HL-60 (cell line): ENCODE results near the gene OR2A12.

Experiments used
- SPI1 ChIP-seq: IDR thresholded peaks from 2 replicates; pipeline ENCODE4 v1.6.1; 2012; ENCODE audit warnings: low read depth, mild to moderate bottlenecking, borderline replicate concordance
- TF ChIP-seq, protein P1 (sequence below): IDR thresholded peaks from one replicate; pipeline ENCODE4 v1.5.1; 2011; ENCODE audit warnings: low read length, control low read depth, inconsistent platforms; ENCODE audit not compliant: insufficient read depth

DNA sequence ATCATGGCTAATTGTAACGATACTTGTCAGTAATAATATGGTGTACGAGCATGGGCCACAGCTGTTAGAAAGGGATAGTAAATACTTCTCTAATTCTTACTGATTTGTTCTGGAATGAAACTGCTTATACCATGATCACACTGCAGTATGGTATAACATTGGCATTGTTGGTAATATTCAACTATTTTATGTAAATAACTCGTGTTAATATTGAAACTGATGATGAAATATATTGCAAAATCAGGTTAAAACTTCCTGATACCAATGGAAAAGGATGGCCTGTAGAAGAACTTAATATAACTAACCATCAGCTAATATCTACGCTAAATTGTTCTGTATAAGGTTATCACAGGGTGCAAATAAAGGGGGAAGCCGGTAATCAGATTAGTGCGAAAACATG lies 47.2 kb downstream of the OR2A12 start:
- TF ChIP-seq, protein P1, sequence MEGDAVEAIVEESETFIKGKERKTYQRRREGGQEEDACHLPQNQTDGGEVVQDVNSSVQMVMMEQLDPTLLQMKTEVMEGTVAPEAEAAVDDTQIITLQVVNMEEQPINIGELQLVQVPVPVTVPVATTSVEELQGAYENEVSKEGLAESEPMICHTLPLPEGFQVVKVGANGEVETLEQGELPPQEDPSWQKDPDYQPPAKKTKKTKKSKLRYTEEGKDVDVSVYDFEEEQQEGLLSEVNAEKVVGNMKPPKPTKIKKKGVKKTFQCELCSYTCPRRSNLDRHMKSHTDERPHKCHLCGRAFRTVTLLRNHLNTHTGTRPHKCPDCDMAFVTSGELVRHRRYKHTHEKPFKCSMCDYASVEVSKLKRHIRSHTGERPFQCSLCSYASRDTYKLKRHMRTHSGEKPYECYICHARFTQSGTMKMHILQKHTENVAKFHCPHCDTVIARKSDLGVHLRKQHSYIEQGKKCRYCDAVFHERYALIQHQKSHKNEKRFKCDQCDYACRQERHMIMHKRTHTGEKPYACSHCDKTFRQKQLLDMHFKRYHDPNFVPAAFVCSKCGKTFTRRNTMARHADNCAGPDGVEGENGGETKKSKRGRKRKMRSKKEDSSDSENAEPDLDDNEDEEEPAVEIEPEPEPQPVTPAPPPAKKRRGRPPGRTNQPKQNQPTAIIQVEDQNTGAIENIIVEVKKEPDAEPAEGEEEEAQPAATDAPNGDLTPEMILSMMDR: no peak
- TF ChIP-seq SPI1: no peak
